GM13977 (cell line): ENCODE data around the gene SLC2A4RG.

Experiments used
- DNase-seq: peaks from one replicate; pipeline ENCODE4 v3.0.0; 2012; ENCODE audit warnings: low spot score
- in situ Hi-C: fragments of 300-500 bp; cut with MboI; formaldehyde crosslinking; loops from one replicate; pipeline ENCODE4 v1.12.0; 2022; ENCODE audit warnings: low sequenced_read_pairs, low pct_unique_long_range_greater_than_20kb, mixed read lengths, inconsistent platforms; ENCODE audit not compliant: unreplicated experiment
- TF ChIP-seq, protein P1 (sequence below): IDR thresholded peaks from 2 replicates; pipeline ENCODE4 v1.5.1; 2012; ENCODE audit warnings: mild to moderate bottlenecking, control low read depth; ENCODE audit not compliant: insufficient read depth; ENCODE audit errors: extremely low read depth, missing control alignments

The SLC2A4RG gene

GRCh38 chr20:63703976-63704748, 35.4 kb upstream of the SLC2A4RG start:
- in situ Hi-C loops = no loop called here
- peak; percentile 3 for DNase-seq
- TF ChIP-seq, protein P1, sequence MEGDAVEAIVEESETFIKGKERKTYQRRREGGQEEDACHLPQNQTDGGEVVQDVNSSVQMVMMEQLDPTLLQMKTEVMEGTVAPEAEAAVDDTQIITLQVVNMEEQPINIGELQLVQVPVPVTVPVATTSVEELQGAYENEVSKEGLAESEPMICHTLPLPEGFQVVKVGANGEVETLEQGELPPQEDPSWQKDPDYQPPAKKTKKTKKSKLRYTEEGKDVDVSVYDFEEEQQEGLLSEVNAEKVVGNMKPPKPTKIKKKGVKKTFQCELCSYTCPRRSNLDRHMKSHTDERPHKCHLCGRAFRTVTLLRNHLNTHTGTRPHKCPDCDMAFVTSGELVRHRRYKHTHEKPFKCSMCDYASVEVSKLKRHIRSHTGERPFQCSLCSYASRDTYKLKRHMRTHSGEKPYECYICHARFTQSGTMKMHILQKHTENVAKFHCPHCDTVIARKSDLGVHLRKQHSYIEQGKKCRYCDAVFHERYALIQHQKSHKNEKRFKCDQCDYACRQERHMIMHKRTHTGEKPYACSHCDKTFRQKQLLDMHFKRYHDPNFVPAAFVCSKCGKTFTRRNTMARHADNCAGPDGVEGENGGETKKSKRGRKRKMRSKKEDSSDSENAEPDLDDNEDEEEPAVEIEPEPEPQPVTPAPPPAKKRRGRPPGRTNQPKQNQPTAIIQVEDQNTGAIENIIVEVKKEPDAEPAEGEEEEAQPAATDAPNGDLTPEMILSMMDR = no peak

DNA sequence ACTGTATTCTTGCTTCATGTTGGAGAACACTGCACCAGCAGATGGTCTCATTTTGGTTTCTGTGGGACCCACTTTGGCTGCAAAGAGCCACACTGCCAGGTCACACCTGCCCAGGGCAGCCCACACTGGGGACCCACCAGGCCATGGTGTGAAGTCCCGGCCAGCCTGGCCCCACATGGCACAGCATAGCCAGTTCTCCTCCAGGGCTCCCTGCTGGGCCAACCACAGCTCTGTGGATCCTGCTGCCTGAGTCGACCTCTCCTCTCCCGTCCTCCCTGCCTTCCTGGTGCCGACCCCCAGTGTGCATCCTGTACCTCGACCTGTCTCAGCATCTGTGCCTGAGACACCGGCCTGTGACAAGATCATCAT, 34.8 kb upstream of the SLC2A4RG start:
- in situ Hi-C loops = loop anchor here (5.0 kb wide), 1 partner anchor 153 kb away; no protein-coding TSS in a partner anchor
- DNase-seq = no peak
- TF ChIP-seq, protein P1 = no peak

DNA sequence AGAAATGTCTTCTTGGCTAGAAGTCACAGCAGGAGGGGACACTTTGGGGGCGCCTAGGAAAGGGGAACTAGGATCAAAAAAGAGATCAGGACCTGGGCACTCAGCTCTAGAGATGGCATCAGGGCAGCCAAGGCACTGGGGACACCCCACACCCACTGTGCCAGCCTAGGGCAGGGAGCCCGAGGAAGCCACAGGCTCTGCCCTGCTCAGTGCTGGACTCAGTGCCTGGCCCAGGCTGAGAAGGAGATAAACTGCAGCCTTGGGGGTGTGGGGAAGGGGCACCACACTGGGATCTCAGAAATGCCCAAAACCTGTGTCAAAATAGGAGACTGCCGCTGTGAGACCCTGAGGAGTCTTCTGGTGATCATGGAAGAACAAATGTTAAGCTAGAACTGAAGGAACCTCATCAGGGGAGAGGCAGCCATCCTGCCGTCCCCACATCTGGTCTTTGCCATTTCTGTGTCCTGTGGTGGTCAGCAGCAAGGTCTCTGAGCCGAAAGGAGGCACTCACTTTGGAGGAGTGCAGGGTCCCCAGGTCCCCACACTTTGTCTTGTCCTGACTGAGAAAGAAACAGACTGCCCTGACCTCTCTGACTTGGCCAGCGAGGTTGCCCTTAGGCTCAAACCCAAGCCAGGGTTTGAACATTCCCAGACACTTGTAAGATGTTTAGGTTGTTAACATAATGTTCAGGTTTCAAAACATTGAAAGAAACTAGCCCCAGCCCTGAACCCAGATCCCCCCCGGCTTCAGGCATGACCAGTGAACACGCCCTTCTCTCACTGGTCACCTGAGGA, 34.1 kb upstream of the SLC2A4RG start:
- in situ Hi-C loops = loop anchor here (5.0 kb wide), 1 partner anchor 152 kb away; no protein-coding TSS in a partner anchor
- TF ChIP-seq, protein P1 = no peak
- DNase-seq = peak; percentile 4

GRCh38 chr20:63706027-63706695, 33.4 kb upstream of the SLC2A4RG start:
- in situ Hi-C loops = loop anchor here (5.0 kb wide), 1 partner anchor 151 kb away; no protein-coding TSS in a partner anchor
- DNase-seq = peak; percentile 7
- TF ChIP-seq, protein P1 = no peak

- in situ Hi-C loops = loop anchor here (5.0 kb wide), 1 partner anchor 150 kb away; no protein-coding TSS in a partner anchor
- DNase-seq = peak; percentile 76
Measured at GRCh38 chr20:63706852-63707557, 32.6 kb upstream of the SLC2A4RG start.

More at GRCh38 chr20:63706852-63707557, 32.6 kb upstream of the SLC2A4RG start:
- TF ChIP-seq, protein P1 = peak; percentile 90
